Measurements from ENCODE around the gene PLEKHG4B.
"Not testable (repeated sequence)": the region's sequence is repeated elsewhere in the genome, so short reads cannot be mapped to it uniquely, and the experiment has no call there.

The PLEKHG4B gene

DNA sequence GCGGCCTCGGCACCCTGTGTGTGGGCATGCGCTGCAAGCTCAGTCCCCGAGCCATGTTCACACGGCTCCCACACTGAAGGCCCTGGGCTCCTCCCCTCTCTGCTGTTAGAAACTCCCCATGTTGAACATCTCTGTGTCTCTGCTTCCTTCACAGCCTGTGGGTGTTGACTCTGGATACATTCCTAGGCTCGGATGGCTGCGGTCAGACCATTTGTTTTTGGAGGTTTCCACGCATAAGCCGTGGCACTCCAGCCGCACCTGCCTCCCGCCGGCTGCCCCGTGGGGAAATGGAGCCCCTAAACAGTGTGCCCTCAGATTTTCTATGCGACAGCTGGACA lies 68.2 kb downstream of the PLEKHG4B start:
- TF ChIP-seq JUND (IDR thresholded peaks at IDR 0.05; ENCODE audit: low read depth), result no peak
- DNase-seq (ENCODE audit: low read depth in 1 of 2, low spot score in 1 of 2), result peak; percentile 91 to 93
- in situ Hi-C loops (cut with HindIII; ENCODE audit: low pct_unique_long_range_greater_than_20kb, low sequenced_read_pairs), result no loop called here

DNA sequence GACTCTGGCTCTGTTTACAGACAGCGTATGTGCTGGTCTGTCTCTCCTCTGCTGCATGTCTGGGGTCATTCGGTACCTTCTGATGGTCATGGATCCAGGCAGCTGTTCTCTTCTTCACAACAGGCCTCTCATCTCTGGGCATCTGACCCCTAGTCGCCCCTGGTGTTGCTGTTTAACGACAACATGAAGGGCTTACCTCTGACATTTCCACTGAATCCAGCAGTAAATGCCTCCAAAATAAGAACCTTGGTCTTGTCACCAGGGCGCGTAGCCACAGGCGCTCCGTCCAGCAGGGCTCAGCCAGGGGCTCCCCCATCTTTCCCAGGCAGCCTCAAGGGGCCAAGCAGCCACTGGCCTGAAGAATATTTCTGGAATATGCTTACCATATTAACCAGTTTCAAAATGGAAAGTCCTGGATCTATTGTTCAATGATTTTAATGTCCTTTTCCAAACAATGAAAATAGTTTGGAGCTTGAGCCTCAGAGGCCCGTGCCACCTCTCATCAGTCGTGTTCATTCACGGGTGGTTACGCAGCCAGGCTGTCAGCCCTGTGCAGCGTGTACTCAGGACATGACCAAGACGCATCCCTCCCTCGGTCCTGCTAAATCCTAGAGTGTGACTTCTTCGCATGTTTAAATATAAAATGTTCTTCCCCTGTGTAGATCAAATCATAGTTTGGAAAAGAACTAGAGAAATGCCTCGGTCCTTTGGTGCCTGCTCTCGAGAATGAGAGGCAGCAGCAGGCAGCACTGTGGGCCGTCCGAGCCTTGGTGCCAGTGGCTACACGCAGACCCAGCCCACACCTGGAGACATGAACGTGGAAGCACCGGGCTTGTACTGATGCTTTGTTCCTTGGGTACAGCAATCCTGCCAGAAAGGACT lies 69.2 kb downstream of the PLEKHG4B start:
- DNase-seq (ENCODE audit: low read depth in 1 of 2, low spot score in 1 of 2), result no peak
- TF ChIP-seq JUND (IDR thresholded peaks at IDR 0.05; ENCODE audit: low read depth), result no peak
- in situ Hi-C loops (cut with HindIII; ENCODE audit: low pct_unique_long_range_greater_than_20kb, low sequenced_read_pairs), result no loop called here

DNA sequence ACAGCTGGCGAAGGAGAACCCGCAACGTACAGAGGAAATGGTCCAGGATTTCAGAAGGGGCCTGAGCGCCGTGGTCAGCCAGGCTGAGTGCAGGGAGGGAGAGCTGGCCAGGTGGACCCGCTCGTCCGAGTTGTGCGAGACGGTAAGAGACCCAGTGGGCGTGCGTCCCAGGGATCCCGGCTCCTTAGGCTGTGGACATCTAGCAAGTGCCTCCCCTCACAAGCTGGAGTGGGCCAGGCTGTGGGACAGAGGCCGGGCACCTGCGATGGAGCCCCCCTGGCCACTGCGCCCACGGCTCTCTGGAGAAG lies 69.8 kb downstream of the PLEKHG4B start:
- no peak for DNase-seq (ENCODE audit: low read depth in 1 of 2, low spot score in 1 of 2)
- no peak for TF ChIP-seq JUND (IDR thresholded peaks at IDR 0.05; ENCODE audit: low read depth)
- in situ Hi-C loops (cut with HindIII; ENCODE audit: low pct_unique_long_range_greater_than_20kb, low sequenced_read_pairs), result no loop called here

DNA sequence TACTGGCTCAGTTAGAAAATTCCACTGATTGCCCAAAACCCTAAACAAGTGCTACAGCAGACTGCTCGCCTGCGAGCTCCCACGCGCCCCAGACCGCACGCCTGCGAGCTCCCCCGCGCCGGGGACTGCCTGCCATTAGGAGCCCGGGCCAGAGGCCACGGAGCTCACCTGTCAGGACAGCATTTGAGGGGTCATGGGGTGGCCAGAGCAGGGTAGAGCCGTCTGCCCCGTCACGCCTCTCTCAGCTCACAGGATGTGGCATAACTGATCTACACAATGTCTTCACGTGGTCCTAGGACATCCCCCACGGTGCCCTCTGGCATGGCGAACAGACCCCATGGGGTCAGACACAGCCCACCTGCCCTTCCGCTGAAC lies 70.2 kb downstream of the PLEKHG4B start:
- no peak for DNase-seq (ENCODE audit: low read depth in 1 of 2, low spot score in 1 of 2)
- no peak for TF ChIP-seq JUND (IDR thresholded peaks at IDR 0.05; ENCODE audit: low read depth)
- in situ Hi-C loops (cut with HindIII; ENCODE audit: low pct_unique_long_range_greater_than_20kb, low sequenced_read_pairs), result no loop called here

DNA sequence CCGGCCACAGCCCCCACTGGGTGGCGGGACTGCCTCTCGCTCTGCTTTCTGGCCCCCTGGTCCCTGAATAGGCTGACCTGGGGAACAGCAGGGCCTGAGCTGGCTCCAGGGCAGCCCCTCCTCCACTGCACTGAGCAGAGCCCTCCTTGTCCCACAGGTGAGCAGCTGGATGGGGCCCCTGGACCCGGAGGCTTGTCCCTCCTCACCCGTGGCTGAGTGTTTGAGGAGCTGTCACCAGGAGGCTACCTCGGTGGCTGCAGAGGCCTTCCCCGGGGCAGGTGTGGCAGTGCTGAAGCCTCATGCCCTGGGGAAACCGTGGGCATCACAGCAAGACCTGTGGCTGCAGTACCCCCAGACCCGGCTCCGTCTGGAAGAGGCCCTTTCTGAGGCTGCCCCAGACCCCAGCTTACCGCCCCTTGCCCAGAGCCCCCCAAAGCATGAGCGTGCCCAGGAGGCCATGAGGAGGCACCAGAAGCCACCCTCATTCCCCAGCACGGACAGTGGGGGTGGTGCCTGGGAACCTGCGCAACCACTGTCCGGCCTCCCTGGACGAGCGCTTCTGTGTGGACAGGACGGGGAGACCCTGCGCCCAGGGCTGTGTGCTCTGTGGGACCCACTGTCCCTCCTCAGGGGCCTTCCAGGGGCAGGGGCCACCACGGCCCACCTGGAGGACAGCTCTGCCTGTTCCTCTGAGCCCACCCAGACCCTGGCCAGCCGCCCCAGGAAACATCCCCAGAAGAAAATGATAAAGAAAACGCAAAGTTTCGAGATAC lies 70.8 kb downstream of the PLEKHG4B start:
- no peak for TF ChIP-seq JUND (IDR thresholded peaks at IDR 0.05; ENCODE audit: low read depth)
- in situ Hi-C loops (cut with HindIII; ENCODE audit: low pct_unique_long_range_greater_than_20kb, low sequenced_read_pairs), result no loop called here

DNA sequence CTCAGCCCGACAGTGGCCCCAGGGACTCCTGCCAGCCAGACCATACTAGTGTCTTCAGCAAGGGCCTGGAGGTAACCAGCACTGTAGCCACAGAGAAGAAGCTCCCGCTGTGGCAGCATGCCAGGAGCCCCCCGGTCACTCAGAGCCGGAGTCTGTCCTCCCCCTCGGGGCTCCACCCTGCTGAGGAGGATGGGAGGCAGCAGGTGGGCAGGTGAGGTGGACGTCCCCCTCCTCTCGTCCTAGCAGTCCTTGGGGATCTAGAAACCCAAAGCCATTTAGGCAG lies 71.3 kb downstream of the PLEKHG4B start:
- no peak for DNase-seq (ENCODE audit: low read depth in 1 of 2, low spot score in 1 of 2)
- in situ Hi-C loops (cut with HindIII; ENCODE audit: low pct_unique_long_range_greater_than_20kb, low sequenced_read_pairs), result no loop called here
- TF ChIP-seq JUND (IDR thresholded peaks at IDR 0.05; ENCODE audit: low read depth), result no peak

More for the DNA sequence above, 70.8 kb downstream of the PLEKHG4B start:
- no peak for DNase-seq (ENCODE audit: low read depth in 1 of 2, low spot score in 1 of 2)

DNA sequence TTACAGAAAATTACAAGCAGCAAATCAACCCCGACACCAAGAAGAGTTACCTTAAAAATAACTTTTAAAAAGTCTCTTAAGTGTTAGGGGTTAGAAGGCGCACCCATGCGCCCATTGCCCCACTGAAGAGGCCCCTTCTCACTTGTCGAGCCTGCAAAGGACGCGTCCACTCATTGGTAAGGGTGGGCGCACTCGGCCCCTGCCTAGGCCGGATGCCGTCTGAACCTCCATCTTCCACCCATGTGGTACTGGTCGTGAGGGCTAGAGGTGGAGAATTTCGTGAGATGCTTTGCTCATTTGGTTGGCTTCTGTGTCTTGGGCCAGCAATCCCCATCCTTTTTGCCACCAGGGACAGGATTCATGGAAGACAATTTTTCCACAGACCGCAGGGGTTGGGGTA lies 71.9 kb downstream of the PLEKHG4B start:
- no peak for DNase-seq (ENCODE audit: low read depth in 1 of 2, low spot score in 1 of 2)
- in situ Hi-C loops (cut with HindIII; ENCODE audit: low pct_unique_long_range_greater_than_20kb, low sequenced_read_pairs), result no loop called here
- TF ChIP-seq JUND (IDR thresholded peaks at IDR 0.05; ENCODE audit: low read depth), result no peak

DNA sequence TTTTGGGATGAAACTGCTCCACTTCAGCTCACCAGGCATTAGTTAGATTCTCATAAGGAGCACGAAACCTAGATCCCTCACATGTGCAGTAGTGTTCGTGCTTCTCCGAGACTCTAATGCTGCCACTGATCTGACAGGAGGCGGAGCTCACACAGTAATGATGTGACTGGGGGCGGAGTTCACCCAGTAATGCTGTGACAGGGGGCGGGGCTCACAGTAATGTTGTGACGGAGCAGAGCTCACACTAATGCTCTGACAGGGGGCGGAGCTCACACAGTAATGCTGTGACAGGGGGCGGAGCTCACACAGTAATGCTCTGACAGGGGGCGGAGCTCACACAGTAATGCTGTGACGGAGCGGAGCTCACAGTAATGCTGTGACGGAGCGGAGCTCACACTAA lies 72.3 kb downstream of the PLEKHG4B start:
- in situ Hi-C loops (cut with HindIII; ENCODE audit: low pct_unique_long_range_greater_than_20kb, low sequenced_read_pairs), result no loop called here
- peak in 1 of 2 experiments; percentile 76 for DNase-seq (ENCODE audit: low read depth in 1 of 2, low spot score in 1 of 2)
- TF ChIP-seq JUND (IDR thresholded peaks at IDR 0.05; ENCODE audit: low read depth), result no peak

DNA sequence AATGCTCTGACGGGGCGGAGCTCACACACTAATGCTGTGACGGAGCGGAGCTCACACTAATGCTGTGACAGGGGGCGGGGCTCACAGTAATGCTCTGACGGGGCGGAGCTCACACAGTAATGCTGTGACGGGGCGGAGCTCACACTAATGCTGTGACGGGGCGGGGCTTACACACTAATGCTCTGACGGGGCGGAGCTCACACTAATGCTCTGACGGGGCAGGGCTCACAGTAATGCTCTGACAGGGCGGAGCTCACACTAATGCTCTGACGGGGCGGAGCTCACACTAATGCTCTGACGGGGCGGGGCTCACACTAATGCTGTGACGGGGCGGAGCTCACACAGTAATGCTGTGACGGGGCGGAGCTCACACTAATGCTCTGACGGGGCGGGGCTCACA lies 72.8 kb downstream of the PLEKHG4B start:
- in situ Hi-C loops (cut with HindIII; ENCODE audit: low pct_unique_long_range_greater_than_20kb, low sequenced_read_pairs), result not testable (repeated sequence)

DNA sequence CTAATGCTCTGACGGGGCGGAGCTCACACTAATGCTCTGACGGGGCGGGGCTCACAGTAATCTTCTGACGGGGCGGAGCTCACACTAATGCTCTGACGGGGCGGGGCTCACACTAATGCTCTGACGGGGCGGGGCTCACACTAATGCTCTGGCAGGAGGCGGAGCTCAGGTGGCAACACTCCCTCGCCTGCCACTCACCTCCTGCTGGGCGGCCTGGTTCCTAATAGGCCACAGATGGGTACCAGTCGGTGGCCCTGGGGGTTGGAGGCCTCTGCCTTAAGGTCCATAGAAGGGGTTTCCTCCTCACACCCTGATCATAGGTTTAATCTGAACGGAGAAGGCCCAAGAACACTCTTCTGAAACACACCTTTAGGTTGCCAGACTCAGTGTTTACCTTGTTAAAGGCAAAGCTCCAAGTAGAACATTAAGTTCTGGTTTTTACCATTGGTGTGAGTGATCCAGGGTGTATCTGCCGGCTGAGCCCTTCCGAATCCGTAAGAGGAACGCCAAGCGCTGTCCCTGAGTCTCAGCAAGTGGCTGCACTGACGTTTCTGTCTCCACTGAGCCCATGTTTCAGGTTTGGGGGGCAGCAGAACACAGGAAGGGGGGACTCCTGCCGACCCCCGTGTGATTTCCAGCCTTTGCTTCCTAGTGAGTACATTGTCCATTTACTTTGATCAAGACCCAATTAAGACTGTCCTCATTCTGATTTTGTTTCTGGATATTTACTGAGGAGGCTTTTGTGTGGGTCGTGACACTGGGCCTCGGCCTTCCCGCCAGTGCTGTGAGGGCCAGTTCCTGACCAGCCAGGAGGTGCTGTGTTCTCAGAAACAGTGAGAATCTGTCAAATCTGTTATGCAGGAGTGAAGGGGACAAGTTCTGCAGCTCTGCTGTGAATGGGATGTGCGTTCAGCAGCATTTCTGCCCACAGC lies 74.7 kb downstream of the PLEKHG4B start:
- in situ Hi-C loops (cut with HindIII; ENCODE audit: low pct_unique_long_range_greater_than_20kb, low sequenced_read_pairs), result no loop called here
- no peak for DNase-seq (ENCODE audit: low read depth in 1 of 2, low spot score in 1 of 2)
- no peak for TF ChIP-seq JUND (IDR thresholded peaks at IDR 0.05; ENCODE audit: low read depth)

More for the DNA sequence above, 72.8 kb downstream of the PLEKHG4B start:
- not testable (repeated sequence) for DNase-seq (ENCODE audit: low read depth in 1 of 2, low spot score in 1 of 2)

DNA sequence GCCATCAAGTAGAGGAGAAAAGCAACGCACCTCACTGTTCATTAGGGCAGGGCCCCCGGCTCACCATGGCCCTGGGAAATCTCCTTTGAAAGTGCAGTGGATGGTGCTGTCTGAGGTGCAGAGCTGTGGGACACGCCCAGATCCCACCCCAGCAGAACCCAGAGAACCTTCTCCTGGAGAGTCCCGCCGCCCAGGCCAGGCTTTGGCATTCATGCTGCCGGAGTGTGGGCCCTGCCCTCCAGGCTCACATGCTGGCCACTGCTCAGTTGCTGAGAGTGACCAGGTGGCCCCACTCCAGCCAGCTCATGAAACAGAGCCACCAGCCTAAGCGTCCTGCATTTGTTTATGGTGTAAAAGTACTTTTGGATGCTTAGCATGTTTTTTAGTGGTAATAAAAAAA lies 75.5 kb downstream of the PLEKHG4B start:
- in situ Hi-C loops (cut with HindIII; ENCODE audit: low pct_unique_long_range_greater_than_20kb, low sequenced_read_pairs), result no loop called here
- no peak for DNase-seq (ENCODE audit: low read depth in 1 of 2, low spot score in 1 of 2)
- no peak for TF ChIP-seq JUND (IDR thresholded peaks at IDR 0.05; ENCODE audit: low read depth)

DNA sequence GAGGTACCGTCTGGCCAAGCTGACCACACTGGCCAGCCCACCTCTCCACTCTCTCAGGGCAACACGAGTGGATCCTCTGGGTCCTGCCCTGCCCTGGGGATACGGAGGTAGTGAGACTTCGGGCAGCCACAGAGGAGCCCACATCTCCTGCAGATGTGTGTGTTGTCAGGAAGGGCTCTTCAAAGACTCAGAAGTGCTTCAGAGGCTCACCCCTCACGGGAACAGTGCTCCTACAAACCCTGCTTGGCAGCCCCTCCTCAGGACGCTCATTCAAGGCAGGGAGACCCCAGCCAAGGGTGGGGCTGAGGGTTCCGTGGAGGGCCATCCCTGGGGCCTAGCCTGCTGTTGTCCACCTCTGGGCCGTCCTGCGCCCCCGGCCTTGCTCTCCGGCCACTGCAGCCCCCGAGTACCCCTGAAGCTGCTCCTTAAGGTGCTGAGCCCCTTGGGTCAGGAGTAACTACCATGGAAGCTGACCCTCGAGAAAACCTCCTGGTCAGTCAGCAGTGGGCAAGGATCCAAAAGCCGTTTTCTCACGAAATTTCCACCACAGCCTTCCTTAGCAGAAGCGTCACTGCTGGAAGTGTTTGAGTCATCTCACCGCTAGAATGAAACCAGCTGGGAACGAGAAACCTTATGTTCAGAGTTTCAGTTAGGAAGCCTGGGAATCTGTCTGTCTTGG lies 76.2 kb downstream of the PLEKHG4B start:
- no peak for DNase-seq (ENCODE audit: low read depth in 1 of 2, low spot score in 1 of 2)
- in situ Hi-C loops (cut with HindIII; ENCODE audit: low pct_unique_long_range_greater_than_20kb, low sequenced_read_pairs), result no loop called here
- TF ChIP-seq JUND (IDR thresholded peaks at IDR 0.05; ENCODE audit: low read depth), result no peak

Measured in T47D (cell line).